ENCODE results near the gene TEAD1.

Gene TEAD1

DNA sequence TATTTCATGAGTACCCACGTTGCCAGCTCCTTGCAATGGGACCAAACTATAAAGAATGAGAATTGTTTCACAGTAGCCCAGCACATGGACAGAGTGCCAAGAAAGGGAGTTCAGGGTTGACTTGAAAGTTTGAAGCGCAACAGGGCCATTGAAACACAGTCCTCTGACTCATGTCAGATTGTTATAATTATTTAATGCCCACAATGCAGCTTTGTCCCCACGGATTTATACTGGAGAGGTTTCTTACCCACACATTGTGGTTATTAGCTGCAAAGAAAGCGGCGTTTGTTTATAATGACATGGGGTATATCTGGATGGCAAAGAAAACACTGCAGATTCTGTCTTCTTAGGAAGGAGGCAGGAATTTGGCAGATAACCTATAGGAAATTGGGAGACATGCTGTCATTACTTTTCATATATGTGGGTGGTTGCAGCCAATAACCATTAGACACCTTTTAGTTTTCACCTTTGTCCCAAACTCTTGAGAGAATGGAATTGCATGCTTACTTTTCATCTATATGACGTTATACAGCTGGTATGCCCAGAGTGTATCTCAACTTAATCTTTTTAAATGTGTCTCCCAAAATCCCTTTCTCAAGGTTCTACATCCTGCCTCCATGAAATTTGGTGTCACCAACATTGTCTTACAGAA, 143.6 kb downstream of the TEAD1 start:
- DNase-seq = no peak

DNA sequence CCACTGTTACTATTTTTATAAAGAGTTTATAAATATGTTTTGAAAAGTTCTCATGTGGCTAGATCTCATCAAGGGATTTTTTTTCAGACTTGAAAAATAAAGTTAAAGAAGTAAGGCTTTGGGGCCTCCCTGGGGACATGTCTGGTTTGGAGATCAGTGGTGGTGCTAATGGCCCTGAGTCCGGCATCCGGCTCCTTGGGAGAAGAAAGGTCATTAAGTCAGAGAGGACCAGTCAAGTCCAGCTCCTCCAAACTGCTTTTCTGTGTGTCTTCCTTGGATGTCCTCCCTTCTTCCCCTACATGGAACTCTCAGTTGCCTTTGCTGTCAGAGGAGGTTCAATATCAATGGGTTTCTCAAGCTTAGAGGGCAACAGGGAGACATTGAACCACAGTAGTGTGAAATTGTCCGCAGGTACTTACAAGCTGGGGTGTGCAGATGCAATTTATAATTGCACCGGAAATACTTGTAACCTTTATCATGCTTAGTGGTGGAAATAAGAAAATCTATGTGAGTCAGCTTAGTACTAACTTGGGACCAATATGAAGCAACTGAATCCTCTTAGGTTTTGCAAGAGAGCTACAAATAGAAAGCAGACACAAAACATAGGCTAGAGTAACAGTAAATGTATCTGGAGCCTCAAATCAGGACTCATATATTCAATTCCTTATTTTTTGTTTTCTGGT, 144.3 kb downstream of the TEAD1 start:
- no peak for DNase-seq

DNA sequence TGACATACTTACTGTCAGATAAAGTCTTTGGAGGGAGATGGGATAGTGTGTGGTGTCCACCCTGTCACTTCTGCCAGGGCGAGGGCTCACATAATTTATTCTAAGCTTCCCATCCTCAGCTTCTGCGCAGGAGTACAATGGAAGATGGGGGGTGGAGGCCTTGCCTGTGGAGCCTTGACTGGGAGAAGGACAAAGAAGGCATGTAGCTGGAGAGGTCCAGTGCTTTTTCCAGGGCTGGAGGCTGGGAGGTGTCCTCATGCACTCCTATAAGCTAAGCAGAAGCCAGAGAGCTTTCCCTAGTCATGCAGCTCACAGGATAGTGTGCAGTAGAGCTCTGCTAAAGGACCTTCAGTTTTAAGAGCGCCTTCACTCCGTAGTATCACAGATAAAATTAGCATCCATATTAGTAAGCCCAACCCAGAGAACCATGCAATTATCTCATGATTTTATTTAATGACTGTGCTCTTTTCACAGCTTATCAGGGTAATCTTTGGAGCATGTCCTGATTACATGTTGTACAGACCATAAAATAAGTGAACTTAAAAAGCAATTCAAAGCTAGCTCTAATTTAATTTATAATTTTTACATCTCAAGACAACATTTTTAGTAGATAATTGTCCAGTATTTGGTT, 148.3 kb downstream of the TEAD1 start:
- no peak for DNase-seq

DNA sequence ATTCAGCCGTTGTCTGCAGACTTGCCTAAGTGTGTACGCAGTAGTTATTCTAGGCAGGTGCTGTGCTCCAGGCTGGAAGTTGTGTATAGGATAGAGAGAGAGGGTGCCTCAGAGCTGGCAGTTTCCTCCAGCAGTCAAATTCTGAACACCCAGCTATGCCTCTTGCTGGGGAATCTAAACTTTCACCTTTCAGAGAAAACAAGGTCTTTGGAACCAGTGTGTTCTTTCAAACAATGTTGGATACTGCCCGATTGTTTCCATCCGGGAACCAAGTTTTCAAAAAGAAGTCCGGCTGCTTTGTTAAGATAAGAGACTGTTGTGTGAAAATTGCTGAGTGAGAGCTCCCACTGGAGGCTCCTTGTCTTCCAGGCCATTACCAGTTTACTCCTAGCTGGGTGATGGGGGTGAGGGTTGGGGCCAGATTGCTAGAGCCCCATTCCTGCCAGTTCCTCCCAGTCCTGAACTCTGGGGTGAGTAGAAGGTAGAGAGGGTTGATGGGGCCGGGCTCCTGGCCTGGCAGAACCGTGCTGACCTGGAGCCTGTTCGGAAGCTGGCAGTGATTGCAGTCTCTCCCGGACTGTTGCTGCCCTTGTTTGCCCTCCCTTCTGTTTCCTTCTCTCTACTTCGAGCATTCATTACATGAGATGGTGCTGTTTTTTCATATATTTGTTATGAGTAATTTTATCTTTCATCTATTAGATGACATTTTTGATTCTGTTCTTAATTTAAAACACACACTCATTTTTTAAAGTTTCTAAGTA, 150.2 kb downstream of the TEAD1 start:
- DNase-seq = no peak

- DNase-seq = no peak
Observed at GRCh38 chr11:12826441-12826840, 152.2 kb downstream of the TEAD1 start.

- DNase-seq = no peak
Observed at GRCh38 chr11:12827369-12827768, 153.1 kb downstream of the TEAD1 start.

DNA sequence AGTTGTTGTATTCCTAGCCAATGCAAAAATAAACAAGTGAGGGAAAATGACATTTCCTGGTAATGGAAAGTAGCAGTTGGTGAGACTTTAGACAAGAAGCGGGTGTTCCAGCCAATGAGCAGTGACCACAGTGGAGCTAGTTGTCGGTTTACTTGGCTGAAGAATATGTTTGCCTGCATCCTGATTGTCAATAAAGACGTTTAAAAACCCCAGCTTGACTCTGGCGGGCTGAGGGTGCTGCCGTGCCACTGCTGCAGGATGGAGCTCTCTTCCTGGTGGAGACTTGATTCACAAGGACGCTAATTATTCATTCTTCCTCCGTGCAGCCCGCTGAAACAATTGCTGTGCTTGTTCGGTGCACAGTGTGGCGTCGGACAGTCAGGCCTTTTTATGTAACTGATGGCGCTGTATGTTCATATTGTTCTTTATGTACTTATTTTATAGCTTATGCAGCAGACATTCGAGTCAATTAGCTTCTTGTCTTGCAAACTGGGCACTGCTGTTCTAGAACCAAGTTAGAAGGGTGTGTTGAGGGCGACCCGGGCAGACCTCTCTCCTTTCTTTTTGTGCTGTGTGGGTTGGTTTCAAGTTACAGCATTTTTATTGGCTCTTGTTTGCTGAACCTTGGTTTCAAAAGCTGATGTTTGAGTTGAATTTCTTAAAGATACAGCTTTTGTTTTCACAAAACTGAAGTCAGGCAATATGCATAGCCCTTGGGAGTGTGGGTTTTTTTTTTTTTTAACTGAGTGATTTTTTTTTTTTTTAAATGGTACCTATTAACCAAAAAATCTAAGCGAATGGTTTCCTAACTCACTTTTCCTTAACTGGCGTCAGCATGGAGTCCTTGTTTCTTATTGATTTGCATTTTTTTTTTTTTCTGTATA, 153.9 kb downstream of the TEAD1 start:
- no peak for DNase-seq

DNA sequence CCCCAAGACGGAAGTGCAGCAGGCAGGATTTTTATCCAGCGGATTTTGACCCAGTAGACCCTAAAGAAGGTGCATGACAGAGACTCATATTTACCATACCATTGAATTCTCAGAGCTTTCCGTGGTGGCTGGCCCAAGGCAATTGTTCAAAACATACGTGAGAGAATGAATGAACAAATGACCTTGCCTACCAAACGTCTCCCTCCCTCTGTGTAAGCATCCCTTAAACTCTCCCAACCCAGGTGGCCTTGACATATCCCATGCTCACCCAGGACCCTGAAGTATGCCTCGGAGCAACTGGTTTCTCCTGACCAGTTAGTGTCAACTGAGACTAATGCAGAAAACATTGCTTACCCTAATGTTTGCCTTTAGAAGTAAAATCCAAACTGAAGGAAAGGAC, 154.9 kb downstream of the TEAD1 start:
- no peak for DNase-seq

- no peak for DNase-seq
Observed at GRCh38 chr11:12829540-12830314, 155.5 kb downstream of the TEAD1 start.

GRCh38 chr11:12831471-12832202, 157.4 kb downstream of the TEAD1 start:
- DNase-seq = no peak

DNA sequence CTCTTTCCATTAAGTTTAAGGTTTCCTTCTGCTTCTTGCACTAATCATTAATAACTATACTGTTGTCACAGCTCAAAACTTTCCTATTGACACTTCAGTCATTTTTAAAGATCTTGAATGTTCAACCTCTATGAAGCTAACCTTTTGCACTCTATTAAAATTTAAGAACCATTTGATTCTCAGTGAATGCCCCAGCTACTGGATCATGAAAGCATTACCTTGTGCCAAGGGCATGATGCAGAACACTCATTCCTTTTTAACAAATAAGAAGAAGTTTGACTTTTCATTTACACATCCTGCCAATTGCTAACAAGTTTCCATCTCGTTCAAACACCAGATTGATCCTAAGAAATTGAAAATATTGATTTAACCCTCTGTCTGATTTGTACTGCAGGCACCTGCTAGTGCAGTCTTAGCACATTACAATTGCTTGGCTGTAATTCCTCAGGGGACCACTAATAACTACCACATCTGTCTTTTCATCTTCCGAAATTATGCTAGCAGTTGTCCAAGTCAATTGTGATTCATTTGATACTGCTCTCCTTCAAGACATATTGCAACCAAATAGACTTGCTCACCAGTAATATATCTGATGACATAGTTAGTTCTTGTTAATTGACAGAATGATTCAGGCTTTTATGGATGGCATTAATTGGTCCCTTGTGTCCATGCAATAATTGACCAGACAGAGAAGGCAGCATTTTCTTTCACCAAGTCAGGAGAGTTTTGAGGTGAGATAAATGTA, 158.4 kb downstream of the TEAD1 start:
- DNase-seq = no peak

DNA sequence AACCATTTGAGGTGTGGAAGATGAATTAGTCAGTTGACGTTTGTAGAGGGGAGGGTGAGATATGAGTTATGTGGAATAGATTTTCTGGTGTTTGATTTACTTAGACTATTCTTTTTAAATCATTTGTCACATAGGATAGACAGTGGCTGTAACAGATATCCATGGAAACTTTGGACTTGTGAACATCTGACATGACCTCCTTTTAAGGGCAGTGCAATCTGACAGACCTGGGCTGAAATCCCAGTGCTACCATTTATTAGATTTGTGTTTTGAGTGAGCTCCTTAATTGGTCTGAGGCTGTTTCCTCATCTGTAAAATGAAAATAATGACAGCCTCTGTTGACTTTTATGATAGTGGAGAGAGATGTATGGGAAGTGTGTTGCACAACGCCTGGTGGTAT, 159.9 kb downstream of the TEAD1 start:
- no peak for DNase-seq

DNA sequence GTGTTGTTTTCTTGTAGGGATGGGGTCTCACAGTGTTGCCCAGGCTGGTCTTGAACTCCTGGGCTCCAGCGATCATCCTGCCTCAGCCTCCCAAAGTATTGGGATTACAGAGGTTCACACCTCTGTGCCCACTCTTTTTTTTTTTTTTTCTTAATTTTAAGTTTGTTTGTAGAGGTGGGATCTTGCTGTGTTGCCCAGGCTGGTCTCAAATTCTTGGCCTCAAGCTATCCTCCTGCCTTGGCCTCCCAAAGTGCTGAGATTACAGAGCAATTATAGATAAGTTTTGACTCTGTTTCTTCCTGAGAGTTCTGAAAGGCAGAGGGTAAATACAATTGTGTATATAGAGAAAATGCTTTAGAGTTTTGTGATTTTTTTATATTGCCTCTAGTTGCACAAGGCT, 160.4 kb downstream of the TEAD1 start:
- DNase-seq = no peak

GRCh38 chr11:12835286-12835685, 161.1 kb downstream of the TEAD1 start:
- DNase-seq = no peak

GRCh38 chr11:12838463-12839123, 164.4 kb downstream of the TEAD1 start:
- DNase-seq = no peak

DNA sequence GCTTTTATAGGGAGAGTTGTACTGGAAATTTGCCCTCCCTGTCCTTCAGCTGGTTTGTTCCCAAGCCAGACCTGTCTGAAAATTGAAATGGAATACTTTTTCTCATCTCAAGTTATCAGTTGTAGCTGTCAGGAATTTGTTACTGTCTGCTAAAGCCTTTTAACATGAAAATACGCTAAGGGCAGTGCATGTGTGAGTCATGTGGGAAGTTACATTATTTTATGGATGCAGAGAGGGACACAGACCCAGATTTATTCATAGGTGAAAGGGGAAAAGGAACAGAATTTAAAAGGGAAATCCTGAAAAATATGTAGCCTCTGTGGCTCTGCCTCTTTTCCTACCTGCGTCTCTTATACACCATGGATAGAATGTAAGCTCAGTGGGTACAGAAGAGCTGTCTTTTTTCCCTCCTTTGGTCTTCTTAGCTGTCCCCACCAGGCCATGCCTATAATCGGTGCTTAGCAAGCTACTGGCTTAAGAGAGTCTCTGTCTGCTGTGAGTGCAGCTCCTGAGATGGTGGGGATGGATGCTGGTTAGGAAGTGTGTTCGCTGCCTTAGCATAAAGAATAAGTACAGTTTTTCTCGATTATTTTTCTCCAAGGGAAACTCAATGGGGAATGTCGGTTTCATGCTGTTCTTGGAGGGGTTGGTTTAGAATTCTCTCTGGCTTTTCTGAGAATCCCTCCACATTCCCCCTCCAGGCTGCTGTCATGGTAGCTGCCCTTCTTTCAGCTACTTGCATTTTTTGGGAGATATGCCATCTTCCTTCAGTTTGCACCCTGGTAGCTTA, 166.8 kb downstream of the TEAD1 start:
- DNase-seq = no peak

DNA sequence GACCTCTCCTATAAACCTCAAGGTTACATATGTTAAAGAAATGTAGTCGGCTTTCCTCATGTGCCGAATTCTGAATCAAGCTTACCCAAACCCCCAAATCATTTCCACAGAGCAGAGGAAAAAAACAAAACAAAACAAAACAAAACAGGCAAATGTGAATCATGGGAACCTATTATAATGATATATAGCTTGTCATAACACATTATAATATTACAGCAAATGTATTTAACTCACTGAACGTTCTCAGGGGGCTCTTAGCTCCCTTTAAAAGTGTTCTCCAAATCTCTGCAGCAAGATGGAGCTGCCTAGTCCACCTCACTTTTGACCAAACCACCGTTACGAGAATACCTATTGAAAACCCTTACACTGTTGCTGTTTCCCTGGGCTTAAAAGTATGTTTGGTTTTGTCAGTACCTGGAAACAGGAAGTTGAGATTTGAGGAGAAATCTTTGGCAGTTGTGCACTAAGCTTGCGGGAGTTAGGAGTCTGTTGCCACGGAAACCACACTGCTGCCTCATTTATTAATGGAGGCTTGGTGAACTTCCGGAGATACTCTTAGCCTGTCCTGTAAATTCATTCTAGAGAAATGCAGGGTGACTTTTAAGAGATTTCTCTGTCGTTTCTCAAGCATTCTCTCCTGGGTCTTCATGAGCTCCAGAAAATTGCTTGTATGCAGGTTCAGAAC, 167.9 kb downstream of the TEAD1 start:
- no peak for DNase-seq

- no peak for DNase-seq
Observed at GRCh38 chr11:12842933-12843636, 168.9 kb downstream of the TEAD1 start.

All from SHP77 treated with DMSO at 0.1 percent for 48 hours (cell line).